GM19328 (cell line): ENCODE data around the gene NCF4.

Experiments used
- ATAC-seq: cut with Tn5 transposase; IDR thresholded peaks from one replicate; pipeline ENCODE4 v1.9.1; 2021; ENCODE audit warnings: mild to moderate bottlenecking, moderate library complexity; ENCODE audit not compliant: unreplicated experiment

NCF4 gene

DNA sequence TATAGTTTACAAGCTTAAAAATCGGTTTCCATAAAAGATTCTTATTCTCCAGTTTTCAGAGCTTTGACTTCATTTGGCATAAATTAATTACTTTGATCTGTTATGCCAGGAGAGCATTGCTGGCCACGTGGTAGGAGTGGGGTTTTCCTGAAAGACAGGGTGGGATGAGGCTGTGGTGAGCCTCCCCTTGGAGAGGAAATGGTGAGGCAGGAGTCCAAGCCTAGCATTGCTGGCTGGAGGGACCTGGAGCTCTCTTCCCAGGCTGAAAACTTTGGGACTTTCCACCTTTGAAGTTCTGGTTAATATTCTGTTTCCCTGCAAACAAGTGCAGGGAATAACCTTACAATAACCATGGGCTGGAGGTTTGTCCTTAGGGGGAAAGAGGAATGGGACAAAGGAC, 31.5 kb downstream of the NCF4 start:
- ATAC-seq, result no peak

DNA sequence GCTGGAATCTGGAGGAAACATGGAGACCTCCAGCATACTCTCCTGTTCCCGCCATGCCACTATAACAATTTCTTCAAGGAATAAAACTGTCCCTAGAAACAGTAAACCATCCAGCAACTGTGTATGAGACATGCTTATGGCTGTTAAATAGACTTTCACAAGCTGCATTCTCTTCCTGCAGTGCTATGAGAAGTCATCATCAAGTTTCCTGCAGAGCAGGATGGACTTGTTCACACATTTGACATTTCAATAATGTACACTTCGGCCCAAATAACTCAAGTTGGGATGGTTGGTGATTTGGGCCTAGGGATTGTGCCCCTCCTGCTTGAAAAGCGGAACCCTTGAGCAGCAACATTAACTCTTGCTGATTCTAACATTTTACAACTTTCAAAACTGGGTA, 32.5 kb downstream of the NCF4 start:
- no peak for ATAC-seq

DNA sequence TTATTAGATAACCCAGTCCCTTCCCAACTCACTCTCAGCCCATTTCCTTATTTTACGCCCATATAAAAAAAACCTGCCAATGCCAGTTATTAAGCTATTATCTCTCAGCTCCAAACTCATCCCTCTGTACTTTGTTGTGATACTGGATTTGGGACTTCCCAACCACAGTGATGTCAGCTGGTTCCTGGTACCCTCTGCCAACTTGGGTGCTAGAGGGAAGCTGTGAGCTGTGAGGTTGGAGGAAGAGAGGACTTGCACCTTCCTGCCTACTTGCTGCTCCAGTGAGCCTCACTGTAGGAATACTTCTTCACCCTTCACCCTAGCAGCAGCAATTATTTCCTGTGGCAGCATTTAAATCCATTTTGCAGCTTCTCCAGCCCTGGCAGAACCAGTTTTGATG, 33.5 kb downstream of the NCF4 start:
- ATAC-seq, result no peak

DNA sequence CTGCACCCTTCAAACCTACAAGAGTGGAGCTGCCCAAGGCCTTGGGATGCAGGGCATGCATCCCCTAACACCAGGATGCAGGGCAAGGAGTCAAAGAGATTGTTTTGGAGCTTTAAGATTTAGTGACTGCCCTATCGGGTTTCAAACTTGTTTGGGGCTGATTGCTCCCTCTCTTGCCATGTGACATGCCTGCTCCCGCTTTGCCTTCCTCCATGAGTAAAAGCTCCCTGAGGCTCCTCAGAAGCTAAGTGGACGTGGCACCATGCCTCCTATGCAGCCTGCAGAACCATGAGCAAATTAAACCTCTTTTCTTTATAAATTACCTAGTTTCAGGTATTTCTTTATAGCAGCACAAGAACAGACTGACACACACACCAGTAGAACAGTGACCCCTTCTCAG, 36.8 kb downstream of the NCF4 start:
- no peak for ATAC-seq

DNA sequence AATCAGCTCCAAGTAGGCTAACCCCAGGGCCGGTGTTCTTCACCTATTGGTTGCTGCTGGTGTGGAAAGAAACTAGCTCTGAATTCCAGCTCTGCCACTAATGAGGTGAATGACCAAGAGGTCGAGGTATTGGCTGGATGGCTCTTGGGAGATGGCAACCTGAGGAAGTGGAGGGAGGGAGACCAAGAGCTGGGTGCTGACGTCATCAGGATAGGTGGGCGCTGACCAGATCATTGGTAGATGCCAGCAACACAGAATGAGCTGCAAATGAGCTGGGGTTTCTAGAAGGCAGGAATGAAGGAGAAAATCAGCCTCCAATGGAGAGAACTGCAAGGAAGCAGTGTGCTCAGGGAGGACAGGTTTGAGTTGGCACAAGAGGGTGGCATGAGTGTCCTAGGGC, 37.9 kb downstream of the NCF4 start:
- ATAC-seq, result no peak

DNA sequence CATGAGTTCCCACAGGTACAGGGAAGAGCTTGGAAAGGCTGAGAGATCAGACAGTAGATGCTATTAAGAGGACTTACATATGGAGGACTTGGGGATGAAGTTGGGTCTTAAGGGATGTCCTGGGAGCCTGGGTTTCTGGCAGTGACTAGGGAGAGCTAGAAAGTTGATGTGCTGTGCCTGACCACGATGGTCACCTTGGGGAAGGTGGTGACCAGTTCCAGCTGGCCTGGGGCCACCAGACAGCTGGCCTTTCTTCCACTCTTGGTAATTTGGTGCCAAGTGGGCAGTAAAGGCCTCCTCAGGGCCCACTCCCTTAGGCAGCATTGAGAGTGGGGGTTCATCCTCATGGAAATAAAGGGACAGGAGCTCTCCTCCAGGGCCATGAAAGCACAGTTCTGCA, 38.7 kb downstream of the NCF4 start:
- no peak for ATAC-seq

DNA sequence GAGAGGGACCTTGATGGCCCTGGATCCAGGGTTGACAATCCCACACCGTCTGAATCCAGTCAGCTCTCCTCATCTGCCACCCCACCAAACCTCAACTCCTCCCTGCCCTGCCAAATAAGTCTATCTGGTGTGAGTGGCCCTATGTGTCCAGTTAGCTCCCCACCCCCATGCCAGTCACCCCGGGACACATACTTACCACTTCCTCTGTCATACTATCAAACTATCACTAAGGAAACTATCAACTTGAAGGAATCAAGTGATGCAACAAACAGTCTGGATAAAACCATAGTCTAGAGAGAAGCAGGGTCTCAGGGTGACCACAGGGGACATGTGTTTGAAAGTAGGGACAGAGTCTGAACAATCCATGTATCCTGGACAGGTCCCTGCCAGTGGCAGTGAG, 39.4 kb downstream of the NCF4 start:
- ATAC-seq, result no peak

DNA sequence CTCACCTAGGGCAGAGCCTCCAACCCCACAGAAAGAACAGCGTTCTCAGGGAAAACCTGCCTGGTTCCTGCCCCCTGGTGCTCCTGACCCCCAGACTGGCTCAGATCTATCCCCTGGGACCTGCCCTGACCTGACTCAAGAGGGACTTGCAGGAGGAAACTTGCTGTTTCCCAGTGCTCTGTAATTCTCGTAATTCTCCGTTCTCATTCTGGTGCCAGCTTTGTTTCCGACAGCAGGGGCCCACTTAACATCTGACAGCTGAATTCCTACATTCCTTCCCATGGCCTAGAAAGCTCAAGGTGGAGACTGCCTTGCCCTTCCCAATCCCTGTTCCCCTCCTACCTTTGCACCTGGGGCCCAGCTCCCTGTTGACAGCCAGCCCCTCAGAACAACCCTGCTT, 40.1 kb downstream of the NCF4 start:
- ATAC-seq, result no peak

DNA sequence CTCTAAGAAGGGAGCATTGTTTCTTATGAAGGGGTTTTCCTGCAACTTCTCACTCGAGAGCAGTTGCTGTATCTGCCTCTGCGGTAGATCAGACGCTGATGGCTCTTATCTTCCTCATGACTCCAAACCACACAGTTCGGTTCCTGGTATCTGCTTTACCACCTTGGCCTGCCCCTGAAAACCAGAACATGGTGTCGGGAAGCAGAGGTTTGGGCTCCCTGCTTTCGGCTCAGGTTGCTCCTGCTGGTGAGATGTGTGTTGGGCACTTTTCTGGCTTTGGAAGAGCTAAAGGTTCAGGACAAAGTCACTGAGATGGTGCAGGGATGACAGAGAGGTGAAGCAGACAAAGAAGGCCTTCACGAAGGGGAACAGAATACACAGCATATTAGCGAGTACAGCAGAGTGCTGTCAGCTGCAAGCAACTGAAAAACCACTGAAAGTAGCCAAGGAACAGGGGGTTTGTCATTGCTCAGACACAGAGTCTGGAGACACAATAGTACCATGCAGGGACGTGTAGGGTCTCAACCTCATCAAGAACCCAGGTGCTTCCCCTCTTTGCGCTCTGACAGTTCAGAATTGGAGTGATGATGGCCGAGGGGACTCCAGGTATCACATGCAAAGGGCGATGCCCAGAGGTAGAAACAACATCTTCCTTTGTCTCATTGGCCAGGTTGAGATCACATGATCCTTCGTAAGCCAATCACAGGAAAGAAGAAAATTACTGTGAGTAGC, 40.8 kb downstream of the NCF4 start:
- ATAC-seq, result peak; percentile 57

DNA sequence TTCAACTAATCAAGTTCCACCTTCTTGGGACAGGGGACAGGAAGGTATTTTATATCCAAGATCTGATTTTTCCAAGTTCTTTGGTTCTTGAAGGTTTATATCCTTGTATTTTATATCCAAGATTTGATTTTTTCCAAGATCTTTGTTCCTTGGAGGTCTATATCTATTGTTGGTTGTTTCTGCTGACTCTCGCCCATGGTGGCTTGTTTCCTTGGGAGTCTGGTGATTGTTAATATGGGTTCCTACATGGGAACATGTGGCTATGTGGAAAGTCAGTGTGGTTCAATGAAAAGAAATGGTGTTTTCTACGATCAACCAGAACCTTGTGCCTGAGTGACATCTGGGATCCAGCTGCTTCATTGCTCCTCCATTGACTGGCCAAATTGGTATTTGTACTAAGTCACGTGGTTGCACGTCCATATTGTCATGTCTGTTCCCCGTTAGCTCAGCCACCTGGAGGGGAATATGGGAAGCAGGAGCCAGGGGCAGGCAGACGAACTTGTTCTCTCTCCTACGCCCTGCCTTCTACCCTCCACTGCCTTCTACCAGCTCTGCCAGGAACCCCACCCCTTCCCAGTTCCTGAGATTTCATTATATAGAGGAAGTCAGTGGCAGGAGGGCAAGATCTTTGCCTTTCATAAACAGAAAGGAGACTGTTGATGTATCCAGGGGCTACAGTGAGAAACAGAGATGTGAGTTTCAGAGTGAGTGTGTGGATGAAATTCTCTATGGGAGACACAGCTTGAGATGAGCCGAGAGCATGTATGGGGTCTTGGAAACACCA, 41.5 kb downstream of the NCF4 start:
- ATAC-seq, result no peak

DNA sequence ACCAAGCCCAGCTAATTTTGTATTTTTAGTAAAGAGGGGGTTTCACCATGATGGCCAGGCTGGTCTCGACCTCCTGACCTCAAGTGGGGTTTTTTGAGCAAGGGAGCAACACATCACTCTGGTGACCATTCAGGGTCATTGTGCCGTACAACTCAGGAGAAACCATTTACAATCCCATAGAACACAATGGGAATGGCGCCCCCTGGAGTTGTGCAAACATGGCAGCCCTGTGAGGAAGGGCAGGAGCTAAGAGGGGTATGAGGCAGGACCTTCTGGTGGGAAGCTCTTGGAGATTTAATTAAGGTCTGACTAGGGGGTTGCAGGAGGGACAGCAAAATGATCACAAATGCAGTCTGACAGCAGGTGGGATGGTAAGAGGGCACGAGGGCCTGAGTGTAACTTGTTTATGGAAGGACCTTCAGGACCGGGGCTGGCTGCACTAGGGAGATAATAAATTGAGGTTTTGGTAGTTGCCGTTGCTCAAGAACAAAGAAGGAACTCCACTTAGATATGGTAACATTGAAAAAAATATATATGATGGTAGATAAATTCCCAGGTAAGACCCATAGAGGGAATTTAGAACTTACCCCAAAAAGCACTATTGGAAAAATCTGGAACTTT, 43.6 kb downstream of the NCF4 start:
- no peak for ATAC-seq

DNA sequence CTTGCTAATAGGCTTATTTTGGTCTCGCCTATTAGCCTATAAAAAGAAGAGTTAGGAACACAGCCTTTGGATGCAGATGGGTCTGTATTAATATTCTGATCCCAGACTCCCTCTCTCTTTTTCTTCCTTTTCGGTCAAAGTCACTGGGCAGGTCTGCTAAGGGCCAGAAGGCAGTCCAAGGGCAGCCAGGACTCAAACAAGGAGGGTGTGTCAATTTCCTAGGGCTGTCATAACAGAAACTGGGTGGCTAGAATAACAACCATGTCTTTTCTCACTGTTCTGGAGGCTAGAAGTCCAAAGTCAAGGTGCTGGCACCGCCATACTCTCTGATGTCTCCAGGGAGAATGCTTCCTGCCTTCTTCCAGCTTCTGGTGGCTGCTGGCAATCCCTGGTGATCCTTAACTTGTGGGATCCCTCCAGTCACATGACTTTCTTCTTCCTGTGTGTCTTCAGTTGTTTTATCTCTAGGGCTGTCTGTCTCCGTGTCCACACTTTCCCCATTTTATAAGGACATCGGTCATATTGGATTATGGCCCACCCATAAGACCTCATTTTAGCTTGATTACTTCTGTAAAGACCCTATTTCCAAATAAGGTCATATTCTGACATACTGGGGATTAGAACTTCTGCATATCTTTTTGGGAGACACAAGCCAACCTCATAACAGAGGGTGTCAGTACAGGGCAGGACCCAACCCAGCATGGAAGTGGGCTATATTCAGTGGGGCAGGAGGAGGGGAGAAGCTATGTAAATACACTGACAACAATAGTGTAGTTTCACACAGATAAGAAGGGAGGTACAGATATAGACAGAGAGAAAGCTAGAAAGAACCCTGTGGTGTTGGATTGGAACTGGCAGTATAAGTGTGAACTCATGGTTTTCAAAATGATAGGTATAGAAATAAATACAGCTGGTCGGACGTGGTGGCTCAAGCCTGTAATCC, 46.7 kb downstream of the NCF4 start:
- no peak for ATAC-seq

DNA sequence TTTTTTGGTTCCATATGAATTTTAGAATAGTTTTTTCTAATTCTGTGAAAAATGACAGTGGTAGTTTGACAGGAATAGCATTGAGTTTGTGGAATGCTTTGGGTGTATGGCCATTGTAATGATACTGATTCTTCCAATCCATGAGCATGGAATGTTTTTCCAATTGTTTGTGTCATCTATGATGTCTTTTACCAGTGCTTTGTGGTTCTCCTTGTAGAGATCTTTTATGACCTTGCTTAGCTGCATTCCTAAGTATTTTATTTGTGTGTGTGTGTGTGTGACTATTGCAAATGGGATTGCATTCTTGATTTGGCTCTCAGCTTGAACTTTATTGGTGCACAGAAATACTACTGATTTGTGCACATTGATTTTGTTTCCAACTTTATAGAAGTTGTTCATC, 49.7 kb downstream of the NCF4 start:
- no peak for ATAC-seq

DNA sequence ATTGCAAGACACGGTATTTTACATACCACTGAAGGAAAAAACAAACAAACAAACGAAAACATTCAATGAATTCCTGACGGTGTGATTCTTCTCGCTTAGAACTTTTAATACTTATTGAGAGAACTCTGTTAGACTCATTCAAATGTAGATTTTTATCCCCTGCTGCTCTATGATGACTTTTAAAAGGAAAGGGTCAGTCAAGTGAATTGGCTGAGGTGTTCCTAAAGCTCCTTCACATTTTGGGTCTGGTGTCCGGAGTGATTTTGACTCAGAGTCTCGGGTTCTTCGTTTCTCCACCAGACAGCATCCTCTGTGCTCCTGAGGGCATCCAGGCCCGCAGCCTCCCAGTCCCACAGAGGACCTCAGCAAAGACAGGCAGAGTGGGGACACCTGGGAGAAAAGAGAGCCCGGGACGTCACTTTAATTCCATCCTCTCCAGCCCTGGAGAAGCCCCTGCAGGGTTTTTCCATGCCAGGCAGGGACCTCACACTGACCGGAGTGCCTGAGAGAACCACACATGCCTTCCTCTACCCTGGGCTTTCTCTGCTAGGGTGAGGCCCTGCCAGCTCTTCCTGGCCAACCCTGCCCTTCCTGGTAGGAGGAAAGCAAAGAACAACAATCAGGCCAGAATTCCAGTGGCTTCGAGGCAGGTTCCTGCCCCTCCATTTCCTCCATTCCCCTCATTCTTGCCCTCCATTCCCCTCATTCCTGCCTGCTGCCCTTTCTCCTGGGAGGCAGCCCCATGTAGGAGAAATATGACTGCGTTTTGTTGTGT, 51.3 kb downstream of the NCF4 start:
- no peak for ATAC-seq

DNA sequence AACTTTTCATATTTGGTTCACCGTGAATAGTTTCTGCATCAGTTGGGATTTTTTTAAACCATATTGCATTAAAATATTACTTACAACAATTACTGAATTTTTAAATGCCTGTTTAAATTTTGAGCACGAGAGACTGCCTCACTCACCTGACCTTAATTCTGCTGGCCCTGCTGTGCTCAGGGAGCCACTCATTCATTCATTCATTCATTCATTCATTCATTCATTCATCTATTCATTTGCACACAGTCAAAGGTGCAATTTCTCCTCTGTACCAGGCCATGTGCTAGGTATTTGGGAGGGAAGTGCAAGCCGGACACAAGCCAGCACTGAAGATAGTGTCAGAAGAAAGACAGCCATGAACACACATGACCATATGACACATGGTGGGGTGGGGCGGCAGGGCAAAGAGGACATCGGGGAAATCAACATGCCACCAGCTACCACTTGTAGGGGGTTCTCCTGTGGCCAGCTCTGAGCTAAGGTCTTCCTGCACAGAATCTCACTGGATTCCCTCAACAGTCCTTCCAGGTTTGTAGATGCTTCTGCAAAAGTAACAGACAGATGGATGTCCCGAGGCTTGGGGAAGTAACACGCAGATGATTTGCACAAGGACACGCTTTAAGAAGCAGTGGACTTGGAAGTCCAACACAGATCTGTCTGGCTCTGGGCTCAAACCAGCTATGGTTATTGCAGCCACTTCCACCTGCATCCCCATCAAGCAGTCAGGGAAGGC, 52.1 kb downstream of the NCF4 start:
- no peak for ATAC-seq

DNA sequence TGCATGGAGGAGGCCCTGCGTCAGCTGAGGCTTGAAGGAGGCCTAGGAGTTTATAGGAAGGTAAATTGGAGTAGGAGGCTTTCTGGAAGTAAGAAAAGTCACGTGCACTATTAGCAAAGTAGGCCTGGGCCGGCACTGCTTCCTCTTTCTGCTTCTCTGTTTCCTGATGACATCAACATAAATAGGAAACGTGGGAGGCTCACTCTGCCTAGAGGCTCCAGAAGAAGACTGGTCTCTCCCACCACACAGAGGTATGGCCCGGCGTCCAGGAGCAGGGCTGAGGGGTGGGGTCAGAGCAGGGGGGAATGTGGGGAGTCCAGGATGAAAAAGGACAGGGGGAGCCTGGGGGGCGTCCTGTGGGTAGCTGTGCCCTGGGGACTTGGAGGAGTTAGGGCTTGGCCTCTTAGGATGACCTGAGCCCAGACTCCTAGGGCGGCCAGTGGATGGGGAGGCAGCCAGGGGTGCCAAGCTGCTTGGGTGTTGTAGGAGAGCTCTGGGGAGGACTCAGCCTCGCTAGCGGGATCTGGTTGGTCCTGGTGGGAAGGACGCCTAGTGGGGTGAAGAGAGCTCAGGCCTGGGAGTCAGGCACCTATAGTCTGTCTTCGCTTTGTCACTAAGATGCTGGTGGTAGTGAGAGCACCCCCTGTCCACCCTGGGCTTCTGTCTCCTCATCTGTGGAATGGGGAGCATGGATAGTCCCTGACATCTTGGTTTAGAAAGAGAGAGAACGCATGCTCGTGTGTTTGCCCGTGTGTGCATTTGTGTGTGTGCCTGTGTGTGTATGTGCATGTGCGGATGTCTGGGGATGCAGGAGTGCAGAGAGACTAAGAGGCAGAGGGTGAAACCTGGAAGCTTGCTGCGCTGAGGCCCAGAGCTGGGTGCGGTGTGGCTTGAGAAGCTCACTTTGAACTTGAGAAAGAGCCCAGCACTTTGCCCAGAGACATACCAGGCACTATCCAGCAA, 52.9 kb downstream of the NCF4 start, which contains the start of gene CSF2RB:
Gene CSF2RB, plus strand, starts transcription at position 202 of the 963 bp plus-strand sequence. CDS start 8,580 bp downstream, outside the sequence.
- no peak for ATAC-seq

DNA sequence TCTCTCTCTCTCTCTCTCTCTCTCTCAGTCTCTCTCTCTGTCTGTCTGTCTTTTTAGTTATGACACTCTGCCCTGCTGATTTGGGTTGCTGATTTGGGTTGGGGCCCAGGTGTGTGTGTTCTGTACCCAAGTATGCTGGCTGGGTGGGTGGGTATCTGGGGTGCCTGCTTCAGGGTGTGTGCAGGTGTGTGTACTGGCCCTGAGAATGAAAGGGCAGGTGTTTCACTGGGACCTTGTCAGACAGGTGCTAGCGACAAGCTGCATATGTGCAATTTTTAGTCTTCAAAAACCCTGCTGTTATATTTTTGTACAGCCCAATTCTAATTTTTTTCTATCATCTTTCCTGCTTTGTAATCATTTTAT, 53.6 kb downstream of the NCF4 start:
- ATAC-seq, result no peak

DNA sequence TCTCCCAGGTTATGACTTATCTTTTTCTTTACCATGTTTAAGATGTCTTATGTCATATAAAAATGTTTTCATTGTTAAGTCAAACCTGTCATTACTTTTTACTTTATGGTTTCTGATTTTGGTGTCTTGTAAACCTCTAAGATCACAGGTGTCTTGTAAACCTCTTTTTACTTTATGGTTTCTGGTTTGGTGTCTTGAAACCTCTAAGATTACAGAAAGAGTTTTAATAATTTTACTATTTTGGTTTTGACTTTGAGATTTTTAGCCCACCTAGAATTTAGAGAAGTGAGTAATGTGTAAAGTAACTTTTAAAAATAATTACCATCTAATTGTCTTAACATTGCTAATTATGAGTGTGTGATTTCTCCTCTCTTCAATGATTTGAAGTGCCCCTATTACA, 55.2 kb downstream of the NCF4 start:
- ATAC-seq, result no peak
